ENCODE measurements around the gene PDHX.
"Not testable (repeated sequence)": the region's sequence is repeated elsewhere in the genome, so short reads cannot be mapped to it uniquely, and the experiment has no call there.

Gene PDHX

GRCh38 chr11:34916015-34916842 lies at the start of gene PDHX, which contains the start of gene APIP:
PDHX (plus strand) TSS chr11:34916618; CDS start chr11:34916656, 38 bp downstream.
APIP (minus strand) TSS chr11:34916379; CDS start chr11:34916284, 95 bp downstream.
- DNase-seq (ENCODE audit: low read depth in 2 of 2) = peak; percentile 86 to 93

DNA sequence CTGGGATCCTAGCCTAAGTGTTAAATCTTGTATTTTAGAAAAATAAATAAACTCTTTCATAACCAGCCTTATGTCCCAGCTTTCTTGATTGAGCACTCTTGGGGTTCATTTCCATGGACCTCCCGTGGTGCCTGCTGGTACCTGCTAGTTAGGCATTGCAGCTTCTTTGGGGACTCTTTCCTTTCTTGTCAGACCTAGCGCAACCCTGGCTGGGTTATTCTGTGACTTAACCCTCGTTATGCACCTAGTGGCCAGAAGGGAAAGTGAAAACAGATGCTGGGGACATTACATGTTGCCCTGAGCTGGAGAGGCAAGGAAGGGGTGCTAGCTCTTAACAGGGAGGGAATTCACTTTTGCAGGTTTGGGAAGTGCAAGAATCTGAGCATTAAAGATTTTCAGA lies 47.0 kb upstream of the PDHX start:
- no peak for DNase-seq (ENCODE audit: low read depth in 2 of 2)

- no peak for DNase-seq (ENCODE audit: low read depth in 2 of 2)
Observed at GRCh38 chr11:34870548-34871196, 45.7 kb upstream of the PDHX start.

DNA sequence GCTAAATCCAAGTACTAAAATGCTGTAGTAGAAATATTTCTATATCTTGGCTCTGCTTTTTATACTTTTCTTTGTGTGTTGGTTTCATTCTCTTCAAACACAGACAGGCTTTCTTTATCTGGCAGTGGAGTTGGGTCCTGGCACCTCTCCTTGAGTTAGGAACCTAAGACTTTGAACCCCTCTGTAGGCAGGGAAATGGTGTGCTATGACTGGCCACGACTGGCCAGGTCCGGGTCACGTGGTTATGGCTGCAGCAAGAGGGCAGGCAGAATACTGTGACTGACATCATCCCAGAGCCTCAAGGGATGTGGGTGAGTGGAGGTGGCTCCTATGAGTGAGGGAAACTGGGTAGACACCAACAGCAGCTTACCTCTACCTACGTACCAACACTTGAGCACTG lies 42.2 kb upstream of the PDHX start:
- DNase-seq (ENCODE audit: low read depth in 2 of 2) = no peak

- DNase-seq (ENCODE audit: low read depth in 2 of 2) = no peak
Observed at GRCh38 chr11:34877375-34877975, 38.9 kb upstream of the PDHX start.

GRCh38 chr11:34881900-34882299 lies 34.5 kb upstream of the PDHX start:
- no peak for DNase-seq (ENCODE audit: low read depth in 2 of 2)

GRCh38 chr11:34886609-34887008 lies 29.8 kb upstream of the PDHX start:
- DNase-seq (ENCODE audit: low read depth in 2 of 2) = no peak

- no peak for DNase-seq (ENCODE audit: low read depth in 2 of 2)
Observed at GRCh38 chr11:34887260-34887659, 29.2 kb upstream of the PDHX start.

DNA sequence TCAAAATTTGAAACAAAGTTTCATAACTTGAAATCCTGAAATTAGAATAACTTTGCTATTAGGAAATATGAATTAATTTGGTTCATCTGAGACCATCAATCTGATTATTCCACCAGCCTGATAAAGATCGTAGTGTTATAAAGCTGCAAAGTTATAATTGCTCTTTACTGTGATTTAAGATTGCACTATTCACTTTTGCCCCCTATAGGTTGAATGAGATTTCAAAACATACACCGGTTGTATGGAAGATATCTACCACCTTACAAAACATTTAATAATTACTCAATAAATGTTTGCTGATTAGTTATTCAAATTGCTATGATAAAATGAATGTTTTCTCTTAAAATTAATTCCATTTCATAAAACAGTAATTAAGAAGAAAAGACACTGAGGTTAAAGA lies 26.3 kb upstream of the PDHX start:
- no peak for DNase-seq (ENCODE audit: low read depth in 2 of 2)

DNA sequence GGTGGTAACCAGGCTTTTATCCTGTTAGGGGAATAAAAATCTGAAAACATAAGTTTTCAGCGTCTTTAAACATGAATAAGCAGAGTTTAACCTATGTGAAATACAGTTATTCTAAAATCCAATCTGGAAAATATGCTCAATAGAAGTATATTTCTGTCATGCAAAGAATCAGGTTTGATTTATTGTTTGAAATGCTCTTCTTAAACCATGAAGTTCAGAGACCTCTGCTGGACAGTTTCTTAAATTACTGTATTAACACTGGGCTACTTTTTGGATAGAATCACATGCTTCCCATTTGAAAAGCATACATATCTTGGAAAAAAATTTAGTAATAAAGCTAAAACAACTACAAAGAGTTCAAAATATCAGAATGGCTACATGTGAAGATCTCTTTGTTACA lies 25.6 kb upstream of the PDHX start:
- no peak for DNase-seq (ENCODE audit: low read depth in 2 of 2)

DNA sequence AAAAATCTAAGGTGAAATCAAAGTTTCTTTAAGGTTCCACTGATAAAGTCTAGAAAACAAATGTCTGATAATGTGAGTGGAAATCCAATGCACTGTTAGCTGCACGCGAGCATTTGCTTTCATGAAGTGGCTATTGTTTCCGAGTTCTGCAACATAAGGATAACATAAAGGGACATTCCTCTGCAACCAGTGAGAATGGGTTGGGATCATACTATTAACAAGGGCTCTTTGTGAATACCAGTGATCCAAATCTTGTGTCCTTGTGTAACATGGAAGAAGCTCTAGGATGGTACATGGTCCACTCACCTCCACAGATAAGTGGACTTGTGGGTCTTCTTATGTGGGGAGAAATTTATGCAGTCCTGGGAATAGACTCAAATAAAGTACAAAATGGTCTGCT lies 24.8 kb upstream of the PDHX start:
- no peak for DNase-seq (ENCODE audit: low read depth in 2 of 2)

- DNase-seq (ENCODE audit: low read depth in 2 of 2) = no peak
Observed at GRCh38 chr11:34893416-34893815, 23.0 kb upstream of the PDHX start.

GRCh38 chr11:34896191-34896590 lies 20.2 kb upstream of the PDHX start:
- not testable (repeated sequence) for DNase-seq (ENCODE audit: low read depth in 2 of 2)

GRCh38 chr11:34897171-34897870 lies 19.1 kb upstream of the PDHX start:
- DNase-seq (ENCODE audit: low read depth in 2 of 2) = no peak

DNA sequence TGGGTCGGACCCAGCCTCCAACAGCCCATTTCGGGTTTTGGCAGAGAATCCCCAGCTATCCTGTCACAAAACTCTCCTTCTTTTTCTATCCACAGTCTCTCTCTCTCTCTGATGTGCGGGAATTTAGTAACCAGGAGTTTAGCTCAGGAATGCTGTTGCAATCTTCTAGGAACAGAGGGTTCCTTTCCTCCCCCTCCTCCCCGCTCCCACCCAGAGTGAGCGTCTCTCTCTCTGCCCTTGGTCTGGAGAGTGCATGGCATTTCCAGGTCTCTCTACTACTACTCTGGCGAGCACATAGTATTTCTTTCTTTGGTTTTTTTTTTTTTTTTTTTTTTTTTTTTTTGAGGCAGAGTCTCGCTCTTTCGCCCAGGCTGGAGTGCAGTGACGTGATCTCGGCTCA lies 17.9 kb upstream of the PDHX start:
- DNase-seq (ENCODE audit: low read depth in 2 of 2) = no peak

DNA sequence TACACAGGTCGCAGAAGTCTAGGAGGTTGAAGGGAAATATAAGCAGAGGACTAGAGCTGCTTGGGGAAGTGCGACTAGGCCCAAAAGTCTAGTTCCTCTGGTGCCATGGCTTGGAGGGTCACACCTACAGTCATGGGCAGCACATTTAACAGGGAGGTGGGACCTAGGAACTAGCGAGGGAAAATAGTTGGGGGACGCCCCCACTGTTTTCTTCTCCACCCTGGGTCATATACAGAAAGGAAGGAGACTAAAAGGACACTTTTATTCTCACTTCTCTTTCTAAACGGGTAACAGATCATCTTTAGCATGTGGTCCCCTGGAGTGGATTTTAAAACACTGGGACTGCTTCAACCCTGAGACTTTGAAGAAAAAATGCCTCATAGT lies 16.8 kb upstream of the PDHX start:
- no peak for DNase-seq (ENCODE audit: low read depth in 2 of 2)

DNA sequence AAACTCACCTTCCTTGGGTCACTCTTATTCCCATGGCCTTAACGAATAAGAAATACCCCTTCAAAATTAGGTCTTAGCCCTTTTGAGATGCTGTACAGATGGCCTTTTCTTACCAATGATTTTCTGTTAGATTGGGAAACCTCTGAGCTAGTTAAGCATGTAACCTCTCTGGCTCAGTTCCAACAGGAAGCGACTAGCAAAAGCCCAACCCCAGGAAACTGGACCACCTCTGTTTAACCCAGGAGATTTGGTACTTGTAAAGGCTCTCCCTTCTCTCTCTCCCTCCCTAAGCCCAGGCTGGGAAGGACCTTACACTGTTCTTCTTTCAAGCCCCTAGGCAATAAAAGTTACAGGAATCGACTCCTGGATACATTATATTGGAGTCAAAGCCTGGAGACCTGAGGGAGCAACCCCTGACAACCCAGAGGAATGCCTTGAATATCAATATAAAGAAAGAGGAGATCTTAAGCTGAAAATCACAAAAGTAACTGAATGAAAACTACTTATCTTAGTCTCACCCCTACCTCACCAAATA lies 11.9 kb upstream of the PDHX start:
- no peak for DNase-seq (ENCODE audit: low read depth in 2 of 2)

DNA sequence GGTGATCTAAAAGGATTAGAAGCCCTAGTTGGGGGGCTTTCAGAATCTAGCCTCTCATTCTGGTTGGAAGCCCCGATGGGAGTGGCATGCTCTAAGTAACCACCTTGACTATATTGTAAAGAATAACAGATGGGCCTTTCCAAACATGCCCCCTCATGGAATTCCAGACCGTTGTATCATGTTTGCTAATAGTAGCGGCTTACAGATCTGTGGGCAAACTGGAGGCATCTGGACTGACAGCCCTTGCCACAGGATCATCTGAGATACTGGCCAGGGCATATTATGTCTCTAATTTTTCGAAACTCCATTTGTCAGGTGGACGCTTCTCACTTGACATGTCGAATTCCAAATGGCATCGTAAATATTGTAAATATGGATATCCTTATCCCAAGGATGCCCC lies 10.8 kb upstream of the PDHX start:
- no peak for DNase-seq (ENCODE audit: low read depth in 2 of 2)

DNA sequence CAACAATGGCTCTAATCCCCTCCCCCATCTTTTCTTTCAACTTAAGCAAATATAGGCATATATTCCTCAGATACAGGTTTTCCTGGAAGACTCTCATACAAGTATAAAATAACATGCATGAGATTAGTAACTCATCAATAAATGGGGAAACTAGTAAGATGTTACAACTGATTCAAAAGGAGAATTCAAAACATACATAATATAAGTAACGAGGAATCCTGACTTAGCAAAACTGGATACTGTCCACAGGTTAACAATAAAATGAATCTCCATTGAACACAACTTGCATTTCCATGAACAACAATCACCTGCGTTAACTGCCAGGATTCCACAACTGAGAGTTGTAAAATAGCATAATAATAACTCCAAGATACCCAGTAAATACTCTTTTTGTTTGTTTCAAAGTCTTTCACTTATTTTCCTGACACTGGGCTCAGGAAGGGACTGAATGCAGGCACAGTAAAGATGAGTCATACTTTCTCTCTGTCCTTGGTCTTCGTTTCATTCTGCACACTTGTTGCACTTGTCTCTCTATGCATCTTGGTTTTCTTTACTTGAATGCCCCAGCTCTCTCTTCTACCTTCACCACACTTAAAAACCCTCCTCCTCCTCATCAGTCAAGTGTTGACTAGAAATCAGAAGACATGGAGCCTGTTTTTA lies 8.4 kb upstream of the PDHX start:
- DNase-seq (ENCODE audit: low read depth in 2 of 2) = no peak

DNA sequence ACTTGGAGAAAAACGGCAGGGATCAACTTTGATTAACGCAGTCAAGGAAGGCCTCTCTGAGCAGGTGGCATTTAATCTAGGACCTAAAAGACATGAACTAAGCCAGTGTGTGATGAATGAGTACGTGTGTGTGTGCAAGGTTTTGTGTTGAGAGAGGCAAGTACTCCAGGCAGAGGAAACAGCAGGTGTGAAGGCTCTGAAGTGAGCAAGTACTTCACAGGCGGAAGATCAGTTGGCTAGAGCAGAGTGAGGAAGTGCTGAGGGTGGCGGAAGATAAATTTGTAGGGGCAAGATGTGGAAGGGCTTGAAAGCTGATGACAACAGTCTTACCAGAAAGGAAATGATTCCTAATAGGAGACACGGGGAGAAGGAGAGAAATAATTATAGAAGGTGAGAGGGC lies 7.0 kb upstream of the PDHX start:
- DNase-seq (ENCODE audit: low read depth in 2 of 2) = no peak

GRCh38 chr11:34909955-34910354 lies 6.5 kb upstream of the PDHX start:
- no peak for DNase-seq (ENCODE audit: low read depth in 2 of 2)

DNA sequence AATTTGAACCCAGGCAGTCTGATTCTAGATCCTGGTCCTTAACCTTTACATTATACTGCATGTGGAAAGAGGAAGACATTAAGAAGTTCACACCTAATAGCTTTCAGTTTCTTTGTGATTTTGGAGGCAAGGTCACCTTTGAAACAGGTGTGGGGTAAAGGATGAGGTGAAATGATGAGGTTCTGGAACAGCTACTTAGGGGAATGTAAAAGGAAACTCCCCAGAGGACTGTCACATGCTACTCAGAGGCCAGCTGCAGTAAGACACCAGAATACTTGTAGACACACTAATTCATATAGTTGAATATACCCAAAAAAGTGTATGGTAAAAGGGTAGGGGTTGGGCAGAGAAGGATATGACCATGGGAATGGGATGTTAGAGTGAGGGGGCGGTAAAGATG lies 5.6 kb upstream of the PDHX start:
- no peak for DNase-seq (ENCODE audit: low read depth in 2 of 2)

All from stimulated activated CD8-positive, alpha-beta memory T cell treated with anti-CD3 and anti-CD28 coated beads, Interleukin-2, amount 100 ng/mL, for 1 hour (primary cell).